ENCODE measurements around the gene NRG3.

NRG3 gene

GRCh38 chr10:82194419-82194818, 319.4 kb downstream of the NRG3 start:
- in situ Hi-C loops (cut with HindIII; ENCODE audit: low sequenced_read_pairs) = no loop called here

GRCh38 chr10:82206831-82207230, 331.8 kb downstream of the NRG3 start:
- in situ Hi-C loops (cut with HindIII; ENCODE audit: low sequenced_read_pairs) = no loop called here

GRCh38 chr10:82208726-82209125, 333.7 kb downstream of the NRG3 start:
- in situ Hi-C loops (cut with HindIII; ENCODE audit: low sequenced_read_pairs) = no loop called here

- in situ Hi-C loops (cut with HindIII; ENCODE audit: low sequenced_read_pairs) = no loop called here
Observed at GRCh38 chr10:82210331-82210730, 335.3 kb downstream of the NRG3 start.

GRCh38 chr10:82211346-82211745, 336.4 kb downstream of the NRG3 start:
- in situ Hi-C loops (cut with HindIII; ENCODE audit: low sequenced_read_pairs) = no loop called here

- in situ Hi-C loops (cut with HindIII; ENCODE audit: low sequenced_read_pairs) = no loop called here
Observed at GRCh38 chr10:82212753-82213152, 337.8 kb downstream of the NRG3 start.

- in situ Hi-C loops (cut with HindIII; ENCODE audit: low sequenced_read_pairs) = no loop called here
Observed at GRCh38 chr10:82213784-82214183, 338.8 kb downstream of the NRG3 start.

- in situ Hi-C loops (cut with HindIII; ENCODE audit: low sequenced_read_pairs) = no loop called here
Observed at GRCh38 chr10:82221056-82221455, 346.1 kb downstream of the NRG3 start.

- in situ Hi-C loops (cut with HindIII; ENCODE audit: low sequenced_read_pairs) = no loop called here
Observed at GRCh38 chr10:82221601-82222149, 346.7 kb downstream of the NRG3 start.

- in situ Hi-C loops (cut with HindIII; ENCODE audit: low sequenced_read_pairs) = no loop called here
Observed at GRCh38 chr10:82228701-82229100, 353.7 kb downstream of the NRG3 start.

GRCh38 chr10:82234173-82234572, 359.2 kb downstream of the NRG3 start:
- in situ Hi-C loops (cut with HindIII; ENCODE audit: low sequenced_read_pairs) = no loop called here

- in situ Hi-C loops (cut with HindIII; ENCODE audit: low sequenced_read_pairs) = loop anchor here (5.0 kb wide), 1 partner anchor 84 kb away; no protein-coding TSS in a partner anchor
Observed at GRCh38 chr10:82236084-82236731, 361.2 kb downstream of the NRG3 start.

- in situ Hi-C loops (cut with HindIII; ENCODE audit: low sequenced_read_pairs) = loop anchor here (5.0 kb wide), 1 partner anchor 86 kb away; no protein-coding TSS in a partner anchor
Observed at GRCh38 chr10:82238291-82238690, 363.3 kb downstream of the NRG3 start.

- in situ Hi-C loops (cut with HindIII; ENCODE audit: low sequenced_read_pairs) = no loop called here
Observed at GRCh38 chr10:82240408-82240807, 365.4 kb downstream of the NRG3 start.

GRCh38 chr10:82242778-82243177, 367.8 kb downstream of the NRG3 start:
- in situ Hi-C loops (cut with HindIII; ENCODE audit: low sequenced_read_pairs) = no loop called here

GRCh38 chr10:82245157-82245556, 370.2 kb downstream of the NRG3 start:
- in situ Hi-C loops (cut with HindIII; ENCODE audit: low sequenced_read_pairs) = no loop called here

- in situ Hi-C loops (cut with HindIII; ENCODE audit: low sequenced_read_pairs) = no loop called here
Observed at GRCh38 chr10:82245906-82246560, 371.0 kb downstream of the NRG3 start.

GRCh38 chr10:82249141-82249540, 374.1 kb downstream of the NRG3 start:
- in situ Hi-C loops (cut with HindIII; ENCODE audit: low sequenced_read_pairs) = no loop called here

GRCh38 chr10:82251222-82251906, 376.4 kb downstream of the NRG3 start:
- in situ Hi-C loops (cut with HindIII; ENCODE audit: low sequenced_read_pairs) = no loop called here

GRCh38 chr10:82252081-82252480, 377.1 kb downstream of the NRG3 start:
- in situ Hi-C loops (cut with HindIII; ENCODE audit: low sequenced_read_pairs) = no loop called here

GRCh38 chr10:82254237-82254636, 379.2 kb downstream of the NRG3 start:
- in situ Hi-C loops (cut with HindIII; ENCODE audit: low sequenced_read_pairs) = no loop called here

- in situ Hi-C loops (cut with HindIII; ENCODE audit: low sequenced_read_pairs) = no loop called here
Observed at GRCh38 chr10:82256275-82256674, 381.3 kb downstream of the NRG3 start.

All from endothelial cell of hepatic sinusoid (primary cell).